Panc1 (cell line): Measurements from ENCODE around the gene ALG14.

ENCODE experiments used
- CTCF ChIP-seq: fragments of 450-650 bp; IDR thresholded peaks from 2 replicates; pipeline ENCODE4 v1.5.1; 2017; ENCODE audit warnings: mild to moderate bottlenecking
- POLR2AphosphoS5 ChIP-seq: IDR thresholded peaks from 2 replicates; pipeline ENCODE4 v1.6.1; 2012; ENCODE audit warnings: mild to moderate bottlenecking, low read depth, low read length, moderate library complexity
- REST ChIP-seq, 2 experiments: IDR thresholded peaks; 2 replicates each; pipeline ENCODE4 v1.6.1; 2011 to 2012; ENCODE audit warnings: low read depth in 2 of 2, control low read depth in 1 of 2, low read length in 1 of 2, mild to moderate bottlenecking in 1 of 2, moderate library complexity in 1 of 2; ENCODE audit not compliant: insufficient read depth in 1 of 2
- TCF7L2 ChIP-seq: IDR thresholded peaks from 2 replicates; pipeline ENCODE4 v1.6.1; 2011; ENCODE audit warnings: mild to moderate bottlenecking, low read depth, low read length, inconsistent platforms

- TF ChIP-seq REST (IDR thresholded peaks at IDR 0.05; ENCODE audit: insufficient read depth in 1 of 2, low read depth in 2 of 2, low read length in 1 of 2): no peak
- TF ChIP-seq CTCF: no peak
- TF ChIP-seq TCF7L2: no peak
- TF ChIP-seq POLR2AphosphoS5: no peak
Measured at GRCh38 chr1:95029532-95029931, 43.2 kb downstream of the ALG14 start.
